LNCAP (cell line): ENCODE results near the gene AGTPBP1.

Experiments used
- CTCF ChIP-seq: fragments of 450-650 bp; IDR thresholded peaks from 2 replicates; pipeline ENCODE4 v1.5.1; 2017; ENCODE audit warnings: mild to moderate bottlenecking

Gene AGTPBP1

GRCh38 chr9:85726737-85727136, 15.0 kb downstream of the AGTPBP1 start:
- TF ChIP-seq CTCF: no peak

- no peak for TF ChIP-seq CTCF
These were observed 18.5 kb downstream of the AGTPBP1 start for GRCh38 chr9:85723215-85723614.

- TF ChIP-seq CTCF: no peak
These were observed 24.5 kb downstream of the AGTPBP1 start for GRCh38 chr9:85717220-85717619.

- TF ChIP-seq CTCF: no peak
These were observed 25.5 kb downstream of the AGTPBP1 start for GRCh38 chr9:85716031-85716877.

- no peak for TF ChIP-seq CTCF
These were observed 26.2 kb downstream of the AGTPBP1 start for GRCh38 chr9:85715587-85715986.

- no peak for TF ChIP-seq CTCF
These were observed 27.9 kb downstream of the AGTPBP1 start for GRCh38 chr9:85713897-85714296.

GRCh38 chr9:85704744-85705143, 37.0 kb downstream of the AGTPBP1 start:
- TF ChIP-seq CTCF: no peak
